Psoas muscle (tissue), 8 donors: ENCODE measurements around the gene CACNA1C. TPM values are rescaled to one million over a fixed set of nuclear protein-coding genes. Genes with fewer than 3 reads are reported as not detected.

Source experiments
- ATAC-seq, 4 donors: fragments of 200-7000 bp; cut with Tn5 transposase; one replicate each; pipeline ENCODE4 v1.9.1; 2020; ENCODE audit warnings: moderate library complexity in 3 of 4, mild to moderate bottlenecking in 2 of 4
- DNase-seq, 2 donors: peaks; one replicate each; pipeline ENCODE4 v3.0.0-alpha.2; 2020
- H3K27ac ChIP-seq: fragments of 200-600 bp; one replicate; pipeline ENCODE4 v1.8.0; 2022
- H3K27me3 ChIP-seq, 3 donors: fragments of 200-600 bp in 1 of 3; one replicate each; pipeline versions ENCODE4 v1.6.1 to v1.8.0; 2013 to 2022; ENCODE audit warnings: low read length in 2 of 3, mild to moderate bottlenecking in 2 of 3, moderate library complexity in 1 of 3; ENCODE audit not compliant: insufficient read depth in 3 of 3
- H3K36me3 ChIP-seq, 2 donors: fragments of 200-600 bp in 1 of 2; one replicate each; pipeline versions ENCODE4 v1.6.1 to v1.8.0; 2013 to 2022; ENCODE audit warnings: low read depth in 1 of 2, mild to moderate bottlenecking in 1 of 2, moderate library complexity in 1 of 2; ENCODE audit not compliant: insufficient read depth in 1 of 2
- H3K4me1 ChIP-seq: fragments of 200-600 bp; one replicate; pipeline ENCODE4 v1.8.0; 2022
- H3K4me3 ChIP-seq: fragments of 200-600 bp; one replicate; pipeline ENCODE4 v1.8.0; 2022; ENCODE audit warnings: mild to moderate bottlenecking
- H3K9me3 ChIP-seq: fragments of 200-600 bp; one replicate; pipeline ENCODE4 v1.8.0; 2022
- CTCF ChIP-seq: fragments of 200-600 bp; IDR thresholded peaks from one replicate; pipeline ENCODE4 v1.8.0; 2022; ENCODE audit warnings: antibody characterized with exemption
- WGBS, 3 donors: extraction: QIAGEN DNeasy Blood & Tissue Kit; methylation state at CpG; one replicate each; pipeline versions ENCODE4 v1.1.6 to v1.1.7; 2013; 5-methylcytosine and 5-hydroxymethylcytosine counted together
- intact Hi-C, 2 donors: fragments of 100-400 bp; cut with DNase I; formaldehyde crosslinking; loops; one replicate each; pipeline versions ENCODE4 v1.11.0 to v1.14.2; 2022
- polyA plus RNA-seq, 3 donors: library from polyadenylated mRNA; stranded (reverse); fragments of 200-250 nt; gene quantifications; one replicate each; pipeline ENCODE4 v1.2.3, GENCODE V29; 2013
- total RNA-seq, 4 donors: library from RNA; stranded (reverse); fragmentation: NEBNext Ultra II Directional in 2 of 4; extraction: Animal tissue kit (Norgen Biotek cat#: 25700) in 2 of 4; gene quantifications; one replicate each; pipeline versions ENCODE4 v1.2.1 to v1.2.4, GENCODE V29; 2021 to 2023
- donor health status: healthy with polysubstance abuse.
- donor health status: DM: no; HTN: no; CAD: no; lungs with moderate emphysema.
- donor health status: Bipolar disorder and iron deficiency.
- donor health status: healthy.
- donor health status: DM: yes; HTN: yes; CAD: no.
- donor health status: DM: no; HTN: no; CAD: no.
- donor health status: DM: no; HTN: no; CAD: no.
- donor health status: DM: yes; HTN: yes; CAD: no.

The CACNA1C gene
- total and polyA plus RNA-seq, 7 donors = 0.26 to 2.9 (median 0.95) TPM

- TF ChIP-seq CTCF = no peak
- Histone ChIP-seq H3K36me3 (no peaks in the 10 kb centered on the region), H3K9me3 (no peaks in the 10 kb centered on the region), H3K4me3 (no peak overlapping the region), H3K27ac (no peak overlapping the region), H3K4me1 (no peaks in the 10 kb centered on the region), H3K27me3 (peaks cover 0 to 12% (median 0%) of the 10 kb centered on the region in 3 donors)
- no peak for ATAC-seq
- no peak for DNase-seq
- 69 to 72% (median 69%) methylated on average over 3 of the region's 3 CpGs for WGBS, 3 donors
- intact Hi-C loops = no loop called here
These were observed 333.8 kb downstream of the CACNA1C start for GRCh38 chr12:2386566-2386965.

- no peak for TF ChIP-seq CTCF
- DNase-seq (no peak), ATAC-seq (no peak)
- Histone ChIP-seq H3K36me3 (no peaks in the 10 kb centered on the region), H3K4me1 (no peaks in the 10 kb centered on the region), H3K9me3 (no peaks in the 10 kb centered on the region), H3K4me3 (no peak overlapping the region), H3K27ac (no peak overlapping the region), H3K27me3 (peaks cover 0 to 12% (median 0%) of the 10 kb centered on the region in 3 donors)
- WGBS, 3 donors = 86 to 91% (median 89%) methylated on average over 12 of the region's 12 CpGs
- intact Hi-C loops = no loop called here
These were observed 334.5 kb downstream of the CACNA1C start for GRCh38 chr12:2387103-2387834.

GRCh38 chr12:2389079-2389790, 336.4 kb downstream of the CACNA1C start:
- no peaks in the 10 kb centered on the region for H3K4me1 ChIP-seq
- ATAC-seq = no peak
- 73 to 78% (median 74%) methylated on average over 5 of the region's 5 CpGs for WGBS, 3 donors
- H3K4me3 ChIP-seq = no peak overlapping the region
- H3K27me3 ChIP-seq = peaks cover 0 to 12% (median 0%) of the 10 kb centered on the region in 3 donors
- DNase-seq = no peak
- no peak overlapping the region for H3K27ac ChIP-seq
- intact Hi-C loops = no loop called here
- H3K9me3 ChIP-seq = no peaks in the 10 kb centered on the region
- no peaks in the 10 kb centered on the region for H3K36me3 ChIP-seq
- no peak for TF ChIP-seq CTCF

- no peak overlapping the region for H3K27ac ChIP-seq
- peaks cover 0 to 12% (median 0%) of the 10 kb centered on the region in 3 donors for H3K27me3 ChIP-seq
- H3K9me3 ChIP-seq = no peaks in the 10 kb centered on the region
- 41 to 52% (median 46%) methylated on average over 4 of the region's 4 CpGs for WGBS, 3 donors
- ATAC-seq (no peak), DNase-seq (no peak)
- no peaks in the 10 kb centered on the region for H3K4me1 ChIP-seq
- no peak for TF ChIP-seq CTCF
- H3K4me3 ChIP-seq = no peak overlapping the region
- intact Hi-C loops = no loop called here
- H3K36me3 ChIP-seq = no peaks in the 10 kb centered on the region
These were observed 337.3 kb downstream of the CACNA1C start for GRCh38 chr12:2390133-2390532.
